K562 (cell line): ENCODE results near the gene AGPAT1. TPM values are rescaled to one million over a fixed set of nuclear protein-coding genes. Genes with fewer than 3 reads are reported as not detected.
A peak's percentile ranks its signal among the peaks of the same experiment; 100 is the strongest.

Source experiments
- ARHGAP35 ChIP-seq: fragments of 450-650 bp; IDR thresholded peaks from 2 replicates; pipeline ENCODE4 v1.6.1; 2018; ENCODE audit not compliant: partially characterized antibody
- CBX3 ChIP-seq, 2 experiments: IDR thresholded peaks; 1 replicate in 1 of 2; 2 replicates in 1 of 2; pipeline ENCODE4 v1.6.1; 2012; ENCODE audit warnings: inconsistent platforms in 2 of 2, low read length in 2 of 2, borderline replicate concordance in 1 of 2, control low read depth in 1 of 2
- CCAR2 ChIP-seq: fragments of 200-400 bp; formaldehyde crosslinking; IDR thresholded peaks from 2 replicates; pipeline ENCODE4 v1.6.1; 2017; ENCODE audit warnings: mild to moderate bottlenecking, low read depth, low read length
- GTF2F1 ChIP-seq: IDR thresholded peaks from 2 replicates; pipeline ENCODE4 v1.6.1; 2011; ENCODE audit warnings: low read depth, low read length, improper control_type of control experiment
- MEF2D ChIP-seq: conservative IDR thresholded peaks from 2 replicates; pipeline ENCODE4 v1.6.1; 2016; ENCODE audit warnings: low read depth, missing genetic modification characterization, missing compliant biosample characterization
- MTA2 ChIP-seq: fragments of 450-650 bp; IDR thresholded peaks from 2 replicates; pipeline ENCODE4 v1.6.1; 2016; ENCODE audit warnings: low read depth
- NCOA2 ChIP-seq, 2 experiments: fragments of 450-650 bp; IDR thresholded peaks; 2 replicates each; pipeline ENCODE4 v1.6.1; 2018; ENCODE audit warnings: mild to moderate bottlenecking in 2 of 2, moderate library complexity in 1 of 2; ENCODE audit not compliant: partially characterized antibody in 2 of 2
- RFX1 ChIP-seq: fragments of 450-650 bp; IDR thresholded peaks from 2 replicates; pipeline ENCODE4 v1.6.1; 2016; ENCODE audit warnings: mild to moderate bottlenecking, moderate library complexity
- TOE1 ChIP-seq, 2 experiments: fragments of 450-650 bp in 1 of 2; sonication (generic) in 1 of 2; formaldehyde crosslinking in 1 of 2; IDR thresholded peaks; 2 replicates each; pipeline versions ENCODE4 v1.7.1 to v1.8.0; 2016 to 2022; ENCODE audit warnings: borderline replicate concordance in 2 of 2, mild to moderate bottlenecking in 2 of 2, antibody characterized with exemption in 1 of 2, inconsistent platforms in 1 of 2, low read depth in 1 of 2, missing genetic modification reagents in 1 of 2, moderate library complexity in 1 of 2
- ZNF316 ChIP-seq: fragments of 450-650 bp; IDR thresholded peaks from 2 replicates; pipeline ENCODE4 v1.6.1; 2016
- ZNF668 ChIP-seq: fragments of 250-450 bp; sonication (Bioruptor Pico); IDR thresholded peaks from 2 replicates; pipeline ENCODE4 v1.8.0; 2022; ENCODE audit warnings: mild to moderate bottlenecking, inconsistent platforms
- ZNF76 ChIP-seq: fragments of 250-450 bp; sonication (Bioruptor Pico); IDR thresholded peaks from 2 replicates; pipeline ENCODE4 v1.4.0; 2020; ENCODE audit warnings: mild to moderate bottlenecking, moderate library complexity, borderline replicate concordance
- polyA plus RNA-seq, 8 experiments: library from polyadenylated mRNA; depleted of rRNA in 4 of 8; stranded (reverse) in 5 of 8; unstranded in 3 of 8; fragments of >200 nt; fragmentation: Nextera tagmentation in 2 of 8; fragmentation: Illumina TruSeq in 1 of 8; extraction: Ambion mirVana in 2 of 8; extraction: Trizol in 1 of 8; gene quantifications; 2 replicates each; pipeline versions ENCODE4 v1.2.1 to v1.2.3, GENCODE V29; 2011 to 2014; ENCODE audit warnings: inconsistent platforms in 1 of 8, missing spikeins in 1 of 8
- total RNA-seq, 7 experiments: library from RNA; depleted of rRNA in 6 of 7; stranded (reverse); fragments of >200 nt in 6 of 7; fragmentation: Illumina TruSeq in 2 of 7; extraction: Trizol in 2 of 7; gene quantifications; 2 replicates each; pipeline versions ENCODE4 v1.2.1 to v1.2.3, GENCODE V29; 2011 to 2021; ENCODE audit warnings: low replicate concordance in 1 of 7
- TF ChIP-seq, protein P1 (sequence below): fragments of 450-650 bp; formaldehyde crosslinking; IDR thresholded peaks from 2 replicates; pipeline ENCODE4 v1.4.0; 2020; ENCODE audit warnings: mild to moderate bottlenecking, mixed read lengths
- TF ChIP-seq, protein P2 (sequence below): fragments of 200-800 bp; sonication (Bioruptor generic); IDR thresholded peaks from 2 replicates; pipeline ENCODE4 v1.6.1; 2016; ENCODE audit warnings: missing genetic modification characterization, missing compliant biosample characterization
- TF ChIP-seq, protein P3 (sequence below): fragments of 200-800 bp; sonication (Bioruptor generic); IDR thresholded peaks from 2 replicates; pipeline ENCODE4 v1.6.1; 2017; ENCODE audit warnings: missing genetic modification characterization, missing compliant biosample characterization

The AGPAT1 gene
- total and polyA plus RNA-seq, 9 of the 15 experiments (the other 6 are each of a cell fraction or from before 2014, with no cell fraction given) = 37.9 to 176 (median 69.4) TPM

DNA sequence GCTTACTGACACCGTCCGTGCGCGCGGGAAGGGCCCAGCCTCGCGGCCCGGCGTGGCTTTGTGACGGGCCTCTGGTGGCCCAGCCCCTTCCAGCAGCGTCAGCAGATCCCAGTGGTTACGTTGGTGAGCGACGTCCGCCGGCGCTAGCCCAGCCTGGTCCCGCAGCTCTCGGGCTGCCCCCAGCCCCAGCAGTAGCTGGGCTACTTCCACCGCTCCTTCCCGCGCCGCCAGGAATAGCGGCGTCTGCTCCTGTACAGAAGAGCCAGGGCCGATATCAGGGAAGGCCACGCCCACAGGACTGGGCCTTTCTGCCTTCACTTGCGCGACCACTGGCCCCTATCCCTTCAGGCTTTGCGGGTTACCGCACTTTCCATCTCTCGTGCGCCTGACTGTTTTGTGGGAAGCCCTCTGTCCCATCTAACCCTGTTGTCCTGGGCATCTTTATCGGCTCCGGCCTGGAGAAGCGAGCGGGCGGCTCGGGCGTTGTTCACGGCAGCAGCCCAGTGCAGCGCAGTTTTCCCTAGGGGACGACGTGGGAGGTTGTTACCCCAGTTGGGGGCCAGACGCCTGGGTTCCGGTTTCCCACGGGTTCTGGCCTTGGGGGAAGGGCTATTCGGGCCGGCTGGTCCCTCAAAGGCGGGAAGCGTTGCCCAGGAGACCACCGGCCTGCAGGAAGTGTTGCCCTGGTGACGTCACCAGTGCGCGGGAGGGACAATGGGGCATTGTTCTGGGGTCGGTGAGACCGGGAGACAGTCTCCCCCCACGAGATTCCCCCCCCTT lies 20.2 kb upstream of the AGPAT1 start (continued):
- TF ChIP-seq CBX3 (IDR thresholded peaks at IDR 0.05; ENCODE audit: borderline replicate concordance in 1 of 2, low read length in 2 of 2) (peak in 1 of 2 experiments; percentile 71; a peak in 1 of 3 replicates), ARHGAP35 (no peak), GTF2F1 (no peak), NCOA2 (IDR thresholded peaks at IDR 0.05; ENCODE audit: partially characterized antibody in 2 of 2) (no peak), ZNF76 (CRISPR knock-in tag) (peak; percentile 39; the same call in 1 of the 2 replicates), ZNF316 (peak; percentile 99), ZNF668 (CRISPR knock-in tag) (no peak), CCAR2 (no peak), TOE1 (IDR thresholded peaks at IDR 0.05; ENCODE audit: borderline replicate concordance) (peak; percentile 75; the same call in 1 of the 2 replicates), TOE1 (CRISPR knock-in tag; IDR thresholded peaks at IDR 0.05; ENCODE audit: borderline replicate concordance, low read depth) (peak; percentile 80; the same call in 1 of the 2 replicates), MTA2 (no peak), RFX1 (peak; percentile 94), MEF2D (tag) (no peak)
- TF ChIP-seq, protein P1, sequence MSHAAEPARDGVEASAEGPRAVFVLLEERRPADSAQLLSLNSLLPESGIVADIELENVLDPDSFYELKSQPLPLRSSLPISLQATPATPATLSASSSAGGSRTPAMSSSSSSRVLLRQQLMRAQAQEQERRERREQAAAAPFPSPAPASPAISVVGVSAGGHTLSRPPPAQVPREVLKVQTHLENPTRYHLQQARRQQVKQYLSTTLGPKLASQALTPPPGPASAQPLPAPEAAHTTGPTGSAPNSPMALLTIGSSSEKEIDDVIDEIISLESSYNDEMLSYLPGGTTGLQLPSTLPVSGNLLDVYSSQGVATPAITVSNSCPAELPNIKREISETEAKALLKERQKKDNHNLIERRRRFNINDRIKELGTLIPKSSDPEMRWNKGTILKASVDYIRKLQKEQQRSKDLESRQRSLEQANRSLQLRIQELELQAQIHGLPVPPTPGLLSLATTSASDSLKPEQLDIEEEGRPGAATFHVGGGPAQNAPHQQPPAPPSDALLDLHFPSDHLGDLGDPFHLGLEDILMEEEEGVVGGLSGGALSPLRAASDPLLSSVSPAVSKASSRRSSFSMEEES (CRISPR knock-in tag) = no peak
- TF ChIP-seq, protein P2, sequence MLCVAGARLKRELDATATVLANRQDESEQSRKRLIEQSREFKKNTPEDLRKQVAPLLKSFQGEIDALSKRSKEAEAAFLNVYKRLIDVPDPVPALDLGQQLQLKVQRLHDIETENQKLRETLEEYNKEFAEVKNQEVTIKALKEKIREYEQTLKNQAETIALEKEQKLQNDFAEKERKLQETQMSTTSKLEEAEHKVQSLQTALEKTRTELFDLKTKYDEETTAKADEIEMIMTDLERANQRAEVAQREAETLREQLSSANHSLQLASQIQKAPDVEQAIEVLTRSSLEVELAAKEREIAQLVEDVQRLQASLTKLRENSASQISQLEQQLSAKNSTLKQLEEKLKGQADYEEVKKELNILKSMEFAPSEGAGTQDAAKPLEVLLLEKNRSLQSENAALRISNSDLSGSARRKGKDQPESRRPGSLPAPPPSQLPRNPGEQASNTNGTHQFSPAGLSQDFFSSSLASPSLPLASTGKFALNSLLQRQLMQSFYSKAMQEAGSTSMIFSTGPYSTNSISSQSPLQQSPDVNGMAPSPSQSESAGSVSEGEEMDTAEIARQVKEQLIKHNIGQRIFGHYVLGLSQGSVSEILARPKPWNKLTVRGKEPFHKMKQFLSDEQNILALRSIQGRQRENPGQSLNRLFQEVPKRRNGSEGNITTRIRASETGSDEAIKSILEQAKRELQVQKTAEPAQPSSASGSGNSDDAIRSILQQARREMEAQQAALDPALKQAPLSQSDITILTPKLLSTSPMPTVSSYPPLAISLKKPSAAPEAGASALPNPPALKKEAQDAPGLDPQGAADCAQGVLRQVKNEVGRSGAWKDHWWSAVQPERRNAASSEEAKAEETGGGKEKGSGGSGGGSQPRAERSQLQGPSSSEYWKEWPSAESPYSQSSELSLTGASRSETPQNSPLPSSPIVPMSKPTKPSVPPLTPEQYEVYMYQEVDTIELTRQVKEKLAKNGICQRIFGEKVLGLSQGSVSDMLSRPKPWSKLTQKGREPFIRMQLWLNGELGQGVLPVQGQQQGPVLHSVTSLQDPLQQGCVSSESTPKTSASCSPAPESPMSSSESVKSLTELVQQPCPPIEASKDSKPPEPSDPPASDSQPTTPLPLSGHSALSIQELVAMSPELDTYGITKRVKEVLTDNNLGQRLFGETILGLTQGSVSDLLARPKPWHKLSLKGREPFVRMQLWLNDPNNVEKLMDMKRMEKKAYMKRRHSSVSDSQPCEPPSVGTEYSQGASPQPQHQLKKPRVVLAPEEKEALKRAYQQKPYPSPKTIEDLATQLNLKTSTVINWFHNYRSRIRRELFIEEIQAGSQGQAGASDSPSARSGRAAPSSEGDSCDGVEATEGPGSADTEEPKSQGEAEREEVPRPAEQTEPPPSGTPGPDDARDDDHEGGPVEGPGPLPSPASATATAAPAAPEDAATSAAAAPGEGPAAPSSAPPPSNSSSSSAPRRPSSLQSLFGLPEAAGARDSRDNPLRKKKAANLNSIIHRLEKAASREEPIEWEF (CRISPR knock-in tag) = no peak
- TF ChIP-seq, protein P3, sequence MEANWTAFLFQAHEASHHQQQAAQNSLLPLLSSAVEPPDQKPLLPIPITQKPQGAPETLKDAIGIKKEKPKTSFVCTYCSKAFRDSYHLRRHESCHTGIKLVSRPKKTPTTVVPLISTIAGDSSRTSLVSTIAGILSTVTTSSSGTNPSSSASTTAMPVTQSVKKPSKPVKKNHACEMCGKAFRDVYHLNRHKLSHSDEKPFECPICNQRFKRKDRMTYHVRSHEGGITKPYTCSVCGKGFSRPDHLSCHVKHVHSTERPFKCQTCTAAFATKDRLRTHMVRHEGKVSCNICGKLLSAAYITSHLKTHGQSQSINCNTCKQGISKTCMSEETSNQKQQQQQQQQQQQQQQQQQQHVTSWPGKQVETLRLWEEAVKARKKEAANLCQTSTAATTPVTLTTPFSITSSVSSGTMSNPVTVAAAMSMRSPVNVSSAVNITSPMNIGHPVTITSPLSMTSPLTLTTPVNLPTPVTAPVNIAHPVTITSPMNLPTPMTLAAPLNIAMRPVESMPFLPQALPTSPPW (CRISPR knock-in tag) = no peak; the same call in none of the 2 replicates
